RWPE2 (cell line): ENCODE results near the gene MINDY4B.

Experiments
- ATAC-seq: fragments of 200-7000 bp; cut with Tn5 transposase; 3 replicates; pipeline ENCODE4 v1.9.1; 2021; ENCODE audit warnings: low read depth
- DNase-seq: peaks from one replicate; pipeline ENCODE4 v3.0.0-alpha.2; 2020; ENCODE audit warnings: low spot score
- H3K27ac ChIP-seq: fragments of 450-650 bp; 2 replicates; pipeline ENCODE4 v1.5.1; 2017; ENCODE audit warnings: mild to moderate bottlenecking; ENCODE audit not compliant: poor library complexity, severe bottlenecking
- H3K27me3 ChIP-seq: fragments of 250-450 bp; sonication (Bioruptor Pico); 2 replicates; pipeline ENCODE4 v1.5.1; 2021; ENCODE audit warnings: mild to moderate bottlenecking, moderate library complexity; ENCODE audit not compliant: insufficient read depth, poor library complexity, severe bottlenecking
- H3K36me3 ChIP-seq: fragments of 250-450 bp; sonication (Bioruptor Pico); 2 replicates; pipeline ENCODE4 v1.5.1; 2020; ENCODE audit warnings: low read depth, mild to moderate bottlenecking, moderate library complexity
- H3K4me1 ChIP-seq: fragments of 250-450 bp; sonication (Bioruptor Pico); 2 replicates; pipeline ENCODE4 v1.5.1; 2021; ENCODE audit warnings: mild to moderate bottlenecking, moderate library complexity; ENCODE audit not compliant: insufficient read depth, poor library complexity, severe bottlenecking
- H3K4me3 ChIP-seq: fragments of 250-450 bp; sonication (Bioruptor Pico); 2 replicates; pipeline ENCODE4 v1.5.1; 2021; ENCODE audit warnings: mild to moderate bottlenecking, moderate library complexity; ENCODE audit not compliant: severe bottlenecking
- H3K9me3 ChIP-seq: fragments of 250-450 bp; sonication (Bioruptor Pico); 2 replicates; pipeline ENCODE4 v1.5.1; 2021; ENCODE audit warnings: mild to moderate bottlenecking, moderate library complexity; ENCODE audit not compliant: severe bottlenecking
- CTCF ChIP-seq: fragments of 450-650 bp; IDR thresholded peaks from one replicate; pipeline ENCODE4 v1.5.1; 2017; ENCODE audit warnings: mild to moderate bottlenecking, moderate library complexity; ENCODE audit not compliant: poor library complexity, severe bottlenecking

The MINDY4B gene

GRCh38 chr3:150902988-150903387 is 2.3 kb downstream of the MINDY4B start:
- Histone ChIP-seq H3K4me1 (no peaks in the 10 kb centered on the region), H3K36me3 (no peaks in the 10 kb centered on the region), H3K4me3 (no peak overlapping the region), H3K27me3 (peaks cover 19% of the 10 kb centered on the region), H3K9me3 (no peaks in the 10 kb centered on the region), H3K27ac (no peak overlapping the region)
- DNase-seq (no peak), ATAC-seq (no peak)
- TF ChIP-seq CTCF: no peak

DNA sequence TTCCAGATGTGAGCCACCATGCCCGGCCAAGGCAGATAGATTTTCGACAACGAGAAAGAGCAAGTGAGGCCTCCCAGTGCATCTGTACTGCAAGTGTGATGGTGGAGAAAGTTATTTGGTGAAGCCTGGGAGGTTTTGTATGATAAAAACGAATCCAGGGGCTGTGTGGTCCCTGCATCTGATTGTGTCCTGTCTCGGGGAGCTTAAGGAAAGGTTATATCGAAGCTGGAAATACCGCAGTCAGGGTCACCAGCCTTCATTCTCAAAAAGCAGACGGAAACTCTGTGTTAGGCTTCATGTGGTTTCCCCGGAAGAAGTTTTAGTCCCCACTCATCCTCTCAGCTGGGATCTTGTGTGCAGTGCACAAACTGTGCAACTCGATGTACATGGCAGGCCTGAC is 3.4 kb downstream of the MINDY4B start:
- Histone ChIP-seq H3K9me3 (no peaks in the 10 kb centered on the region), H3K36me3 (no peaks in the 10 kb centered on the region), H3K27ac (no peak overlapping the region), H3K27me3 (peaks cover 19% of the 10 kb centered on the region), H3K4me1 (no peaks in the 10 kb centered on the region), H3K4me3 (no peak overlapping the region)
- no peak for ATAC-seq
- DNase-seq: no peak
- no peak for TF ChIP-seq CTCF

DNA sequence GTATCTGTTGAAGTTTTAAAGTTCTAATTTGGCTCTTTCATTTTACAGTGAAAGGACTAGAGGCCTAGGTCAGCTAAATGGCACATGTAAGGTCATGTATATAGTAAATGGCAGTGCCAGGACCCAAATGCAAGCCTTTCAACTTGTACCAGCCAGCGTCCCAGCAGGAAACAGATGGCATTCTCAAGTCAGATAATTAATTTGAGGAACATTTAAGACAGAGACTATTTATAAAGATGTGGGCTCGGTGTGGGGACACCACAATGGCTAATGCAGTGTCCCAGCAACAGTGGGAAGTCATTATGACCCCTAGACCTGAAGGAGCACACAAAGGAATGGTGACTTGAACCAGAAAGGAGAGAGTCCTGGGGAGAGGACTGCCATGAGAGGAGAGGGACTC is 6.1 kb downstream of the MINDY4B start:
- Histone ChIP-seq H3K4me1 (no peaks in the 10 kb centered on the region), H3K27me3 (peaks cover 3% of the 10 kb centered on the region), H3K4me3 (no peak overlapping the region), H3K9me3 (no peaks in the 10 kb centered on the region), H3K36me3 (no peaks in the 10 kb centered on the region), H3K27ac (no peak overlapping the region)
- TF ChIP-seq CTCF: no peak
- DNase-seq: no peak
- no peak for ATAC-seq

- Histone ChIP-seq H3K27ac (no peak overlapping the region), H3K4me1 (no peaks in the 10 kb centered on the region), H3K27me3 (no peaks in the 10 kb centered on the region), H3K9me3 (no peaks in the 10 kb centered on the region), H3K36me3 (no peaks in the 10 kb centered on the region), H3K4me3 (no peak overlapping the region)
- no peak for TF ChIP-seq CTCF
- no peak for DNase-seq
- ATAC-seq: no peak
These were observed 7.0 kb downstream of the MINDY4B start for GRCh38 chr3:150898046-150898754.

- no peaks in the 10 kb centered on the region for H3K36me3 ChIP-seq
- H3K27me3 ChIP-seq: no peaks in the 10 kb centered on the region
- H3K27ac ChIP-seq: no peak overlapping the region
- H3K9me3 ChIP-seq: no peaks in the 10 kb centered on the region
- no peaks in the 10 kb centered on the region for H3K4me1 ChIP-seq
- no peak for DNase-seq
- no peak for TF ChIP-seq CTCF
- H3K4me3 ChIP-seq: no peak overlapping the region
- no peak for ATAC-seq
These were observed 7.6 kb downstream of the MINDY4B start for GRCh38 chr3:150897592-150897991.
